ENCODE results near the gene ZNF454. TPM values are rescaled to one million over a fixed set of nuclear protein-coding genes. Genes with fewer than 3 reads are reported as not detected.

The ZNF454 gene
- total RNA-seq, 2 donors from 2014 or later, result 0.86 TPM; not detected in 1

GRCh38 chr5:178983728-178984127 lies 42.7 kb downstream of the ZNF454 start:
- Mint-ChIP-seq H3K9me3 (peaks cover 92% of the 10 kb centered on the region), H3K4me1 (no peaks in the 10 kb centered on the region), H3K4me3 (no peak overlapping the region), H3K27me3 (ENCODE audit: insufficient read depth) (peaks cover 3% of the 10 kb centered on the region), H3K36me3 (ENCODE audit: low read depth) (no peaks in the 10 kb centered on the region), H3K27ac (no peak overlapping the region)
- Histone ChIP-seq H3K27me3 (ENCODE audit: control insufficient read depth, insufficient read depth, low read length, poor library complexity, severe bottlenecking) (no peaks in the 10 kb centered on the region), H3K9me3 (ENCODE audit: control insufficient read depth, low read length) (peaks cover 34% of the 10 kb centered on the region), H3K27ac (ENCODE audit: low read depth, low read length) (no peak overlapping the region), H3K36me3 (ENCODE audit: control insufficient read depth, insufficient read depth, low read length) (no peaks in the 10 kb centered on the region), H3K4me3 (ENCODE audit: low read length) (no peak overlapping the region), H3K4me1 (ENCODE audit: control insufficient read depth, insufficient read depth, low read length) (no peaks in the 10 kb centered on the region), H3K9ac (ENCODE audit: extremely low read depth, low read length, poor library complexity, severe bottlenecking) (no peak overlapping the region)
- TF ChIP-seq CTCF (conservative IDR thresholded peaks at IDR 0.05), result no peak
- 82% methylated on average over 10 of the region's 10 CpGs for WGBS, 2 experiments (ENCODE audit: insufficient coverage in 1 of 2, insufficient read length in 1 of 2)
- no peak for DNase-seq

- Mint-ChIP-seq H3K4me3 (no peak overlapping the region), H3K9me3 (peaks cover 88% of the 10 kb centered on the region)
- 88 to 90% methylated on average over 31 to 37 of the region's 37 CpGs for WGBS, 2 experiments (ENCODE audit: insufficient coverage in 1 of 2, insufficient read length in 1 of 2)
Measured at GRCh38 chr5:178984145-178985072, 43.4 kb downstream of the ZNF454 start.

GRCh38 chr5:178986326-178986960 lies 45.4 kb downstream of the ZNF454 start:
- H3K27me3 ChIP-seq (ENCODE audit: control insufficient read depth, insufficient read depth, low read length, poor library complexity, severe bottlenecking), result no peaks in the 10 kb centered on the region
- DNase-seq, result no peak
- WGBS, 2 experiments (ENCODE audit: insufficient coverage in 1 of 2, insufficient read length in 1 of 2), result 92 to 97% methylated on average over 32 to 43 of the region's 43 CpGs
- H3K9ac ChIP-seq (ENCODE audit: extremely low read depth, low read length, poor library complexity, severe bottlenecking), result no peak overlapping the region
- Mint-ChIP-seq H3K36me3 (ENCODE audit: low read depth) (no peaks in the 10 kb centered on the region), H3K27ac (no peak overlapping the region), H3K9me3 (peaks cover 77% of the 10 kb centered on the region), H3K27me3 (ENCODE audit: insufficient read depth) (peaks cover 8% of the 10 kb centered on the region), H3K4me1 (no peaks in the 10 kb centered on the region), H3K4me3 (no peak overlapping the region)
- H3K4me3 ChIP-seq (ENCODE audit: low read length), result no peak overlapping the region
- TF ChIP-seq CTCF (conservative IDR thresholded peaks at IDR 0.05), result no peak
- H3K36me3 ChIP-seq (ENCODE audit: control insufficient read depth, insufficient read depth, low read length), result no peaks in the 10 kb centered on the region
- no peak overlapping the region for H3K27ac ChIP-seq (ENCODE audit: low read depth, low read length)
- H3K4me1 ChIP-seq (ENCODE audit: control insufficient read depth, insufficient read depth, low read length), result no peaks in the 10 kb centered on the region
- H3K9me3 ChIP-seq (ENCODE audit: control insufficient read depth, low read length), result peaks cover 33% of the 10 kb centered on the region

More at GRCh38 chr5:178984145-178985072, 43.4 kb downstream of the ZNF454 start:
- Mint-ChIP-seq H3K4me1 (no peaks in the 10 kb centered on the region), H3K27ac (no peak overlapping the region), H3K36me3 (ENCODE audit: low read depth) (no peaks in the 10 kb centered on the region), H3K27me3 (ENCODE audit: insufficient read depth) (peaks cover 3% of the 10 kb centered on the region)
- Histone ChIP-seq H3K27me3 (ENCODE audit: control insufficient read depth, insufficient read depth, low read length, poor library complexity, severe bottlenecking) (no peaks in the 10 kb centered on the region), H3K4me1 (ENCODE audit: control insufficient read depth, insufficient read depth, low read length) (no peaks in the 10 kb centered on the region), H3K27ac (ENCODE audit: low read depth, low read length) (no peak overlapping the region), H3K4me3 (ENCODE audit: low read length) (no peak overlapping the region), H3K36me3 (ENCODE audit: control insufficient read depth, insufficient read depth, low read length) (no peaks in the 10 kb centered on the region), H3K9me3 (ENCODE audit: control insufficient read depth, low read length) (peaks cover 29% of the 10 kb centered on the region), H3K9ac (ENCODE audit: extremely low read depth, low read length, poor library complexity, severe bottlenecking) (no peak overlapping the region)
- TF ChIP-seq CTCF (conservative IDR thresholded peaks at IDR 0.05), result no peak
- DNase-seq, result no peak
